ENCODE measurements around the gene FIGNL2.

The FIGNL2 gene

DNA sequence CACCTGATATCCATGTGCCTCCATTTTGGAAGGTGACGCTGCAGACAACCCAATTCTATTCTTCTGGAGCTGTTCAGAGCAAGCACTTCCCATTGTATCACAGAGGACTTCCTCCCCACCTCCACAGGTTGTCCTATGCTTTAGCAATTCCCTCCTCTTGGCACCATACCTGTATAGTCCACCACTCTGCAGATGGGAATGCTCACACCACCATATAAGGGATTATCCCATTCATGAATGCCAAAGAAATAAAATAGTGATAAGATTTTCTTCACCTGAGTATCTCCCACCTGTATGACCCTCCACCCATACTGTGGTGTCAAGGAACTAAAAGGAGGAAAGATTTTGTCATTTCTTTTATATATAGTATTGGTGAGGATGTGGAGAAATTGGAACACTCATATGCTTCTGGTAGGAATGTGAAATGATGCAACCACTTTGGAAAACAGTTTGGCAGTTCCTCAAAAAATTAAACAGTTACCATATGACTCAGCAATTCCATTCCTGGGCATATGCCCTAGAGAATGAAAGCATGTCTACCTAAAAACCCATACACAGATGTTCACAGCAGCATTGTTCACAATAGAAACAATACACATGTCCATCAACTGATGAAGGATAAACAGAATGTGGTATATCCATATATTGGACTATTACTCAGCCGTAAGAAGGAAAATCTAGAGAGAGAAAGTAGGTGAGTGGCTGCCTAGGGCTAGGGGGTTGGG, 75.2 kb downstream of the FIGNL2 start:
- TF ChIP-seq, protein P1, sequence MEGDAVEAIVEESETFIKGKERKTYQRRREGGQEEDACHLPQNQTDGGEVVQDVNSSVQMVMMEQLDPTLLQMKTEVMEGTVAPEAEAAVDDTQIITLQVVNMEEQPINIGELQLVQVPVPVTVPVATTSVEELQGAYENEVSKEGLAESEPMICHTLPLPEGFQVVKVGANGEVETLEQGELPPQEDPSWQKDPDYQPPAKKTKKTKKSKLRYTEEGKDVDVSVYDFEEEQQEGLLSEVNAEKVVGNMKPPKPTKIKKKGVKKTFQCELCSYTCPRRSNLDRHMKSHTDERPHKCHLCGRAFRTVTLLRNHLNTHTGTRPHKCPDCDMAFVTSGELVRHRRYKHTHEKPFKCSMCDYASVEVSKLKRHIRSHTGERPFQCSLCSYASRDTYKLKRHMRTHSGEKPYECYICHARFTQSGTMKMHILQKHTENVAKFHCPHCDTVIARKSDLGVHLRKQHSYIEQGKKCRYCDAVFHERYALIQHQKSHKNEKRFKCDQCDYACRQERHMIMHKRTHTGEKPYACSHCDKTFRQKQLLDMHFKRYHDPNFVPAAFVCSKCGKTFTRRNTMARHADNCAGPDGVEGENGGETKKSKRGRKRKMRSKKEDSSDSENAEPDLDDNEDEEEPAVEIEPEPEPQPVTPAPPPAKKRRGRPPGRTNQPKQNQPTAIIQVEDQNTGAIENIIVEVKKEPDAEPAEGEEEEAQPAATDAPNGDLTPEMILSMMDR (IDR thresholded peaks at IDR 0.05; ENCODE audit: low read depth, low read length, missing control alignments), result no peak
- no peak for DNase-seq (ENCODE audit: low read depth)
- no peak overlapping the region for H3K4me3 ChIP-seq (ENCODE audit: low read depth, low read length)

DNA sequence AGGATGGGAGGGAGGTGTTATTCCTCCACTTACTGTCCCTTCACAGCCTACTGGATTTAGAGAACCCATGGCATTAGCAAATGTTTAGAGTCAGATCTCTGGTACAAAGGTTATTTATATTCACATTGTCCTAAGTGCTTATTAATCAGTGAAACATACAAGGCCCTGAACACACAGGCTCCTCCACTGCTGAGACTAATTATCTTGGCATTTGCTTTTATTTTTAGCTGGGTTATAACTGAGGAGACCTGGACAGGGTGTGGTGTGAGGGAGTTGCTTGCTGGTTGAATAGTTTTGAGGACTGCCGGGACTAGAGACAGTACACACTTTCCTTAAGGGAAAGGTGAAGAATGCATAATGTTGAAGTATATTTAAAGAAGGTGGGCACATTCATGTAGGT, 77.5 kb downstream of the FIGNL2 start:
- DNase-seq (ENCODE audit: low read depth), result no peak
- TF ChIP-seq, protein P1 (IDR thresholded peaks at IDR 0.05; ENCODE audit: low read depth, low read length, missing control alignments), result no peak
- no peak overlapping the region for H3K4me3 ChIP-seq (ENCODE audit: low read depth, low read length)

Data from GM12864 (cell line).